GM23338 (cell line): ENCODE measurements around the gene TRPM1. TPM values are rescaled to one million over a fixed set of nuclear protein-coding genes. Genes with fewer than 3 reads are reported as not detected.

Experiments
- ATAC-seq: fragments of 200-7000 bp; cut with Tn5 transposase; 3 replicates; pipeline ENCODE4 v1.9.1; 2020
- DNase-seq: peaks from one replicate; pipeline ENCODE4 v3.0.0-alpha.2; 2015; ENCODE audit warnings: low spot score
- H2AFZ ChIP-seq: fragments of 200-600 bp; sonication (generic); 2 replicates; pipeline ENCODE4 v1.8.0; 2016; ENCODE audit warnings: antibody characterized with exemption, mild to moderate bottlenecking, moderate library complexity
- H3F3A ChIP-seq: fragments of 200-600 bp; sonication (generic); replicated peaks from 2 replicates; pipeline ENCODE4 v1.8.0; 2017; ENCODE audit warnings: antibody characterized with exemption, mixed run types, low read depth
- H3K27ac ChIP-seq: fragments of 200-600 bp; sonication (generic); 2 replicates; pipeline ENCODE4 v1.6.1; 2016; ENCODE audit warnings: low read depth
- H3K27me3 ChIP-seq: fragments of 200-600 bp; sonication (generic); 2 replicates; pipeline ENCODE4 v1.8.0; 2016; ENCODE audit warnings: mild to moderate bottlenecking, mixed run types, moderate library complexity; ENCODE audit not compliant: insufficient read depth
- H3K36me3 ChIP-seq: fragments of 200-600 bp; sonication (generic); 2 replicates; pipeline ENCODE4 v1.8.0; 2016; ENCODE audit warnings: mild to moderate bottlenecking; ENCODE audit not compliant: insufficient read depth
- H3K4me1 ChIP-seq: fragments of 200-600 bp; sonication (generic); 2 replicates; pipeline ENCODE4 v1.8.0; 2016; ENCODE audit warnings: mild to moderate bottlenecking, moderate library complexity; ENCODE audit not compliant: insufficient read depth
- H3K4me2 ChIP-seq: fragments of 200-600 bp; sonication (generic); 2 replicates; pipeline ENCODE4 v1.7.1; 2017; ENCODE audit warnings: mixed run types
- H3K4me3 ChIP-seq: fragments of 200-600 bp; sonication (generic); 2 replicates; pipeline ENCODE4 v1.6.1; 2016; ENCODE audit warnings: mixed run types
- H3K79me2 ChIP-seq: fragments of 200-600 bp; sonication (generic); replicated peaks from 2 replicates; pipeline ENCODE4 v1.8.0; 2017; ENCODE audit warnings: mild to moderate bottlenecking; ENCODE audit not compliant: insufficient read depth
- H3K9me2 ChIP-seq: fragments of 200-600 bp; sonication (generic); 2 replicates; pipeline ENCODE4 v1.8.0; 2017; ENCODE audit not compliant: insufficient read depth
- H4K20me1 ChIP-seq: fragments of 200-600 bp; sonication (generic); replicated peaks from 2 replicates; pipeline ENCODE4 v1.8.0; 2017; ENCODE audit warnings: mild to moderate bottlenecking; ENCODE audit not compliant: insufficient read depth
- H3K27ac Mint-ChIP-seq: 2 replicates; pipeline ENCODE4 v1.8.0; 2020; ENCODE audit warnings: inconsistent platforms, mild to moderate bottlenecking, moderate library complexity, mixed read lengths
- H3K27me3 Mint-ChIP-seq: 3 replicates; pipeline ENCODE4 v1.8.0; 2022; ENCODE audit warnings: low read depth, mild to moderate bottlenecking, moderate library complexity, mixed read lengths, inconsistent platforms; ENCODE audit not compliant: insufficient read depth, poor library complexity
- H3K36me3 Mint-ChIP-seq: 3 replicates; pipeline ENCODE4 v1.8.0; 2021; ENCODE audit warnings: low read depth, mild to moderate bottlenecking, inconsistent platforms, moderate library complexity, mixed read lengths
- H3K4me1 Mint-ChIP-seq: 3 replicates; pipeline ENCODE4 v1.8.0; 2020; ENCODE audit warnings: mild to moderate bottlenecking, inconsistent platforms, mixed read lengths
- H3K4me3 Mint-ChIP-seq: 3 replicates; pipeline ENCODE4 v1.8.0; 2021; ENCODE audit warnings: moderate library complexity, mild to moderate bottlenecking, inconsistent platforms, mixed read lengths
- H3K9me3 Mint-ChIP-seq: 3 replicates; pipeline ENCODE4 v1.8.0; 2020; ENCODE audit warnings: moderate library complexity, mild to moderate bottlenecking, inconsistent platforms, mixed read lengths
- ETS1 ChIP-seq: IDR thresholded peaks from 2 replicates; pipeline ENCODE4 v1.6.1; 2016; ENCODE audit warnings: antibody characterized with exemption
- EZH2 ChIP-seq: fragments of 200-600 bp; sonication (generic); IDR thresholded peaks from one replicate; pipeline ENCODE4 v1.8.0; 2017; ENCODE audit warnings: antibody characterized with exemption, mild to moderate bottlenecking, low read depth; ENCODE audit not compliant: unreplicated experiment
- EZH2phosphoT487 ChIP-seq: fragments of 200-600 bp; sonication (generic); IDR thresholded peaks from one replicate; pipeline ENCODE4 v1.8.1; 2018; ENCODE audit warnings: antibody characterized with exemption; ENCODE audit not compliant: unreplicated experiment
- JUNB ChIP-seq: IDR thresholded peaks from one replicate; pipeline ENCODE4 v1.6.1; 2016; ENCODE audit warnings: antibody characterized with exemption; ENCODE audit not compliant: unreplicated experiment
- NANOG ChIP-seq: IDR thresholded peaks from 2 replicates; pipeline ENCODE4 v1.6.1; 2016; ENCODE audit warnings: antibody characterized with exemption, borderline replicate concordance
- POLR2AphosphoS5 ChIP-seq: IDR thresholded peaks from 2 replicates; pipeline ENCODE4 v1.6.1; 2016; ENCODE audit warnings: antibody characterized with exemption, low read depth
- REST ChIP-seq: IDR thresholded peaks from one replicate; pipeline ENCODE4 v1.6.1; 2018; ENCODE audit warnings: antibody characterized with exemption; ENCODE audit not compliant: unreplicated experiment
- STAT1 ChIP-seq: IDR thresholded peaks from one replicate; pipeline ENCODE4 v1.6.1; 2016; ENCODE audit warnings: antibody characterized with exemption; ENCODE audit not compliant: unreplicated experiment
- ZNF114 ChIP-seq: fragments of 250-450 bp; sonication (Bioruptor Pico); IDR thresholded peaks from 2 replicates; pipeline ENCODE4 v1.5.0; 2020; ENCODE audit warnings: mild to moderate bottlenecking, moderate library complexity
- ZNF331 ChIP-seq: fragments of 250-450 bp; sonication (Bioruptor Pico); IDR thresholded peaks from 2 replicates; pipeline ENCODE4 v1.5.0; 2020; ENCODE audit warnings: low read depth, mild to moderate bottlenecking, moderate library complexity
- ZNF462 ChIP-seq: fragments of 250-450 bp; sonication (Bioruptor Pico); IDR thresholded peaks from 2 replicates; pipeline ENCODE4 v1.5.0; 2020; ENCODE audit warnings: mild to moderate bottlenecking, moderate library complexity
- polyA plus RNA-seq: library from polyadenylated mRNA; unstranded; fragments of >200 nt; fragmentation: Nextera tagmentation; extraction: Ambion mirVana; gene quantifications from 2 replicates; pipeline ENCODE4 v1.2.1, GENCODE V29; 2016
- total RNA-seq: library from RNA; depleted of rRNA; stranded (reverse); fragments of >200 nt; shearing (Covaris generic); gene quantifications from 2 replicates; pipeline ENCODE4 v1.2.3, GENCODE V29; 2014

Gene TRPM1
- total and polyA plus RNA-seq, 2 experiments from 2014 or later: 0.19 TPM; not detected in 1

- Histone ChIP-seq H2AFZ (peak overlapping the region; percentile 80), H3K36me3 (no peaks in the 10 kb centered on the region), H3F3A (peaks cover 9% of the 10 kb centered on the region), H4K20me1 (no peaks in the 10 kb centered on the region), H3K27ac (no peak overlapping the region), H3K27me3 (no peaks in the 10 kb centered on the region), H3K79me2 (no peaks in the 10 kb centered on the region), H3K4me3 (no peak overlapping the region), H3K4me2 (peak overlapping the region; percentile 65), H3K4me1 (peaks cover 37% of the 10 kb centered on the region), H3K9me2 (peaks cover 4% of the 10 kb centered on the region; the same call in 1 of the 2 replicates)
- ATAC-seq (no peak), DNase-seq (no peak)
- H3K9me3 Mint-ChIP-seq: peaks cover 9% of the 10 kb centered on the region; the same call in 1 of the 3 replicates
- TF ChIP-seq JUNB (no peak), REST (no peak), ETS1 (no peak), ZNF114 (CRISPR knock-in tag) (no peak)
- peaks cover 6% of the 10 kb centered on the region; the same call in 1 of the 3 replicates for H3K36me3 Mint-ChIP-seq
- H3K27ac Mint-ChIP-seq: 0 out of 2 replicates have a peak overlapping the region, but pooled peaks have one; percentile 13
- H3K27me3 Mint-ChIP-seq: peaks cover 4% of the 10 kb centered on the region
- H3K4me3 Mint-ChIP-seq: no peak overlapping the region; the same call in 2 of the 3 replicates
- peaks cover 46% of the 10 kb centered on the region for H3K4me1 Mint-ChIP-seq
These were observed 46.4 kb upstream of the TRPM1 start for GRCh38 chr15:31147944-31148296.

GRCh38 chr15:31147456-31147855 is 45.9 kb upstream of the TRPM1 start:
- Histone ChIP-seq H4K20me1 (no peaks in the 10 kb centered on the region), H3K9me2 (peaks cover 4% of the 10 kb centered on the region; the same call in 1 of the 2 replicates), H3K79me2 (no peaks in the 10 kb centered on the region), H3K27me3 (no peaks in the 10 kb centered on the region), H3K4me2 (peak overlapping the region; percentile 65; the same call in 1 of the 2 replicates), H3K27ac (no peak overlapping the region; the same call in 1 of the 2 replicates), H3F3A (peaks cover 9% of the 10 kb centered on the region), H3K36me3 (no peaks in the 10 kb centered on the region), H3K4me1 (peaks cover 37% of the 10 kb centered on the region), H2AFZ (peak overlapping the region; percentile 80; the same call in 1 of the 2 replicates), H3K4me3 (no peak overlapping the region)
- ATAC-seq: no peak
- no peak overlapping the region for H3K4me3 Mint-ChIP-seq
- H3K9me3 Mint-ChIP-seq: peaks cover 5% of the 10 kb centered on the region; the same call in 1 of the 3 replicates
- peaks cover 2% of the 10 kb centered on the region; the same call in 1 of the 3 replicates for H3K36me3 Mint-ChIP-seq
- H3K27ac Mint-ChIP-seq: peak overlapping the region; percentile 18; the same call in 1 of the 2 replicates
- H3K27me3 Mint-ChIP-seq: peaks cover 4% of the 10 kb centered on the region
- peaks cover 46% of the 10 kb centered on the region for H3K4me1 Mint-ChIP-seq
- no peak for DNase-seq
- TF ChIP-seq EZH2phosphoT487: no peak
- TF ChIP-seq POLR2AphosphoS5: no peak
- no peak for TF ChIP-seq ZNF114 (CRISPR knock-in tag)
- TF ChIP-seq ZNF331: no peak
- no peak for TF ChIP-seq ZNF462 (CRISPR knock-in tag)
- no peak for TF ChIP-seq JUNB
- no peak for TF ChIP-seq EZH2
- no peak for TF ChIP-seq STAT1
- no peak for TF ChIP-seq NANOG
